Stomach (tissue), 9 donors: Measurements from ENCODE around the gene TMEM165. TPM values are rescaled to one million over a fixed set of nuclear protein-coding genes. Genes with fewer than 3 reads are reported as not detected.

Experiments
- DNase-seq, 2 donors: peaks; one replicate each; pipeline versions ENCODE4 v3.0.0 to v3.0.0-alpha.2; 2013 to 2019
- H3K27ac ChIP-seq, 5 donors: fragments of 200-600 bp in 4 of 5; sonication (generic) in 4 of 5; one replicate each; pipeline ENCODE4 v1.5.1; 2013 to 2019; ENCODE audit warnings: mild to moderate bottlenecking in 1 of 5, moderate library complexity in 1 of 5
- H3K27me3 ChIP-seq, 3 donors: fragments of 200-600 bp; sonication (generic); one replicate each; pipeline ENCODE4 v1.5.1; 2017 to 2019; ENCODE audit warnings: mixed run types in 1 of 3
- H3K36me3 ChIP-seq, 4 donors: fragments of 200-600 bp; sonication (generic); 1 replicate in 3 of 4; 2 replicates in 1 of 4; pipeline ENCODE4 v1.5.1; 2016 to 2019
- H3K4me1 ChIP-seq, 4 donors: fragments of 200-600 bp; sonication (generic); one replicate each; pipeline ENCODE4 v1.5.1; 2016 to 2019
- H3K4me3 ChIP-seq, 4 donors: fragments of 200-600 bp; sonication (generic) in 3 of 4; one replicate each; pipeline ENCODE4 v1.5.1; 2016 to 2019; ENCODE audit warnings: mild to moderate bottlenecking in 1 of 4
- H3K9me3 ChIP-seq, 4 donors: fragments of 200-600 bp; sonication (generic); one replicate each; pipeline ENCODE4 v1.5.1; 2016 to 2019
- CTCF ChIP-seq, 7 experiments: fragments of 450-650 bp in 4 of 7; fragments of 200-600 bp in 3 of 7; sonication (generic) in 3 of 7; IDR thresholded peaks; one replicate each; pipeline ENCODE4 v1.5.1; 2016 to 2019; ENCODE audit warnings: antibody characterized with exemption in 7 of 7, control low read depth in 2 of 7, mild to moderate bottlenecking in 1 of 7
- EP300 ChIP-seq: sonication (generic); formaldehyde crosslinking; IDR thresholded peaks from one replicate; pipeline ENCODE4 v1.6.1; 2017; ENCODE audit warnings: antibody characterized with exemption
- POLR2A ChIP-seq, 4 donors: fragments of 450-650 bp; IDR thresholded peaks; one replicate each; pipeline ENCODE4 v1.6.1; 2016; ENCODE audit warnings: antibody characterized with exemption in 4 of 4, control low read depth in 2 of 4, mild to moderate bottlenecking in 1 of 4, moderate library complexity in 1 of 4
- POLR2AphosphoS5 ChIP-seq, 3 donors: sonication (generic); formaldehyde crosslinking; IDR thresholded peaks; one replicate each; pipeline ENCODE4 v1.6.1; 2016; ENCODE audit warnings: antibody characterized with exemption in 3 of 3
- WGBS, 5 donors: extraction: QIAGEN DNeasy Blood & Tissue Kit in 3 of 5; methylation state at CpG; one replicate each; pipeline versions ENCODE4 v1.1.5 to v1.1.7; 2013 to 2018; 5-methylcytosine and 5-hydroxymethylcytosine counted together
- intact Hi-C: fragments of 100-400 bp; cut with DNase I; formaldehyde crosslinking; loops from one replicate; pipeline ENCODE4 v1.15.1; 2023; ENCODE audit warnings: low total_unique reads
- polyA plus RNA-seq, 3 donors: library from polyadenylated mRNA; stranded (reverse); fragments of 200-250 nt; gene quantifications; one replicate each; pipeline ENCODE4 v1.2.3, GENCODE V29; 2013
- total RNA-seq, 5 donors: library from RNA; depleted of rRNA; stranded (reverse); fragments of >200 nt; gene quantifications; one replicate each; pipeline versions ENCODE4 v1.1.0 to v1.2.3, GENCODE V29; 2014 to 2016
- donor health status: healthy with polysubstance abuse.
- donor health status: Bipolar disorder and iron deficiency.
- donor health status: healthy.

Gene TMEM165
- total and polyA plus RNA-seq, 8 donors = 21.6 to 365 (median 107) TPM

DNA sequence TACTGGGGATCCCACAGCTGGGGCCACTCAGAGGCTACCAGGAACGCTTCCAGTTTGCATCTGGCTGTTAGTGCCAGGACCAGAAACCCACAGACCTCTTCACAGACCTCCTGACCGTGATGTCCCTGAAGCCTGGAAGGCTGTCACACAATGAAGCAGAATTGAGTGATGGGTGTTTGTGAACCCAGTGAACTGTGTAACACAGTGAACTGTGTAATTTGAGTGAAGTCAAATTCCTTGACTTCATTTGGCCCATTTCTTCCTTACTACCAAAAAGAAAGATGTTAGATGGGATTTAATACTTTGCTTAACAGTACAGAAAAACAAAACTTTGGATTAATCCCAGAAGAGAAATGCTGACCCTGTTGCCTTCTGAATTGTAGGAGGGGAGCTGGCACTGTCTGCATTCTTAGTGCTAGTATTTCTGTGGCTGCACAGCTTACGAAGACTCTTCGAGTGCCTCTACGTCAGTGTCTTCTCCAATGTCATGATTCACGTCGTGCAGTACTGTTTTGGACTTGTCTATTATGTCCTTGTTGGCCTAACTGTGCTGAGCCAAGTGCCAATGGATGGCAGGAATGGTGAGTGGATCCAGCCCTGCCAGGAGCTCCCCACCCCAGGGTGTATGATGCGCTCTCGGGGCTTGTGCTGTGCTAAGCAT, 31.9 kb upstream of the TMEM165 start:
- DNase-seq = no peak
- peaks cover 0 to 9% (median 7%) of the 10 kb centered on the region in 4 donors for H3K4me1 ChIP-seq
- no peaks in the 10 kb centered on the region for H3K9me3 ChIP-seq
- 82 to 90% (median 89%) methylated on average over 9 of the region's 9 CpGs for WGBS, 5 donors
- H3K27me3 ChIP-seq = no peaks in the 10 kb centered on the region
- no peak for TF ChIP-seq POLR2AphosphoS5 (IDR thresholded peaks at IDR 0.05)
- TF ChIP-seq CTCF (IDR thresholded peaks at IDR 0.05) = no peak
- no peak for TF ChIP-seq EP300
- no peak for TF ChIP-seq POLR2A (IDR thresholded peaks at IDR 0.05)
- H3K4me3 ChIP-seq = no peak overlapping the region
- peaks cover 5 to 22% (median 17%) of the 10 kb centered on the region in 4 donors for H3K36me3 ChIP-seq
- intact Hi-C loops = no loop called here
- no peak overlapping the region for H3K27ac ChIP-seq

GRCh38 chr4:55364691-55365344, 30.9 kb upstream of the TMEM165 start:
- 87 to 92% (median 92%) methylated on average over 9 of the region's 9 CpGs for WGBS, 5 donors
- TF ChIP-seq CTCF (IDR thresholded peaks at IDR 0.05) (no peak), POLR2A (IDR thresholded peaks at IDR 0.05) (no peak), POLR2AphosphoS5 (IDR thresholded peaks at IDR 0.05) (no peak), EP300 (no peak)
- intact Hi-C loops = no loop called here
- no peak overlapping the region for H3K4me3 ChIP-seq
- H3K27me3 ChIP-seq = no peaks in the 10 kb centered on the region
- H3K36me3 ChIP-seq = peaks cover 5 to 27% (median 23%) of the 10 kb centered on the region in 4 donors
- no peak overlapping the region for H3K27ac ChIP-seq
- no peaks in the 10 kb centered on the region for H3K9me3 ChIP-seq
- DNase-seq = no peak
- H3K4me1 ChIP-seq = no peaks in the 10 kb centered on the region

- H3K9me3 ChIP-seq = no peaks in the 10 kb centered on the region
- DNase-seq = no peak
- H3K4me1 ChIP-seq = no peaks in the 10 kb centered on the region
- no peaks in the 10 kb centered on the region for H3K27me3 ChIP-seq
- H3K36me3 ChIP-seq = peaks cover 5 to 30% (median 23%) of the 10 kb centered on the region in 4 donors
- TF ChIP-seq CTCF (IDR thresholded peaks at IDR 0.05) (no peak), POLR2A (IDR thresholded peaks at IDR 0.05) (no peak), EP300 (no peak), POLR2AphosphoS5 (IDR thresholded peaks at IDR 0.05) (no peak)
- H3K27ac ChIP-seq = no peak overlapping the region
- H3K4me3 ChIP-seq = no peak overlapping the region
- 91 to 96% (median 95%) methylated on average over 7 of the region's 7 CpGs for whole genome bisulfite sequencing, 5 donors
- intact Hi-C loops = no loop called here
Observed at GRCh38 chr4:55365345-55365728, 30.4 kb upstream of the TMEM165 start.

- Histone ChIP-seq H3K27ac (no peak overlapping the region), H3K36me3 (peaks cover 5 to 33% (median 26%) of the 10 kb centered on the region in 4 donors), H3K9me3 (no peaks in the 10 kb centered on the region), H3K4me1 (no peaks in the 10 kb centered on the region), H3K4me3 (no peak overlapping the region), H3K27me3 (no peaks in the 10 kb centered on the region)
- intact Hi-C loops = no loop called here
- 70 to 82% (median 78%) methylated on average over 7 of the region's 7 CpGs for WGBS, 5 donors
- DNase-seq = no peak
- no peak for TF ChIP-seq POLR2AphosphoS5 (IDR thresholded peaks at IDR 0.05)
- TF ChIP-seq CTCF (IDR thresholded peaks at IDR 0.05) = no peak
- TF ChIP-seq POLR2A (IDR thresholded peaks at IDR 0.05) = no peak
- no peak for TF ChIP-seq EP300
Observed at GRCh38 chr4:55366621-55367020, 29.1 kb upstream of the TMEM165 start.
